Skin of body (tissue), 1 donor: ENCODE measurements around the gene CHORDC1. TPM values are rescaled to one million over a fixed set of nuclear protein-coding genes. Genes with fewer than 3 reads are reported as not detected.

Experiments
- total RNA-seq: library from RNA; depleted of rRNA; stranded (reverse); fragments of >200 nt; gene quantifications from one replicate; pipeline ENCODE4 v1.2.3, GENCODE V29; 2014

Gene CHORDC1
- total RNA-seq, 1 donor from 2014 or later = 33.2 TPM

Other genes with a start within 250 kb of the CHORDC1 start
- not detected for gene TRIM49C, start 191.9 kb downstream of the CHORDC1 start, total RNA-seq
- gene UBTFL1, start 137.1 kb downstream of the CHORDC1 start, total RNA-seq = not detected
- gene NAALAD2, start 88.4 kb downstream of the CHORDC1 start, total RNA-seq = 11.4 TPM